HG03108 (cell line): Measurements from ENCODE around the gene CUEDC1.
"Not testable (repeated sequence)": the region's sequence is repeated elsewhere in the genome, so short reads cannot be mapped to it uniquely, and the experiment has no call there.

ENCODE experiments used
- ATAC-seq: cut with Tn5 transposase; IDR thresholded peaks from one replicate; pipeline ENCODE4 v1.9.1; 2021; ENCODE audit warnings: moderate library complexity; ENCODE audit not compliant: unreplicated experiment

Gene CUEDC1

GRCh38 chr17:57846056-57846945 lies 108.9 kb downstream of the CUEDC1 start:
- ATAC-seq, result not testable (repeated sequence)

GRCh38 chr17:57842280-57842679 lies 112.9 kb downstream of the CUEDC1 start:
- no peak for ATAC-seq

- no peak for ATAC-seq
Measured at GRCh38 chr17:57839571-57839923, 115.7 kb downstream of the CUEDC1 start.

GRCh38 chr17:57838857-57839570 lies 116.2 kb downstream of the CUEDC1 start:
- ATAC-seq, result no peak

GRCh38 chr17:57838453-57838852 lies 116.8 kb downstream of the CUEDC1 start:
- ATAC-seq, result no peak

- ATAC-seq, result no peak
Measured at GRCh38 chr17:57835333-57835900, 119.8 kb downstream of the CUEDC1 start.

GRCh38 chr17:57834146-57834741 lies 121.0 kb downstream of the CUEDC1 start:
- no peak for ATAC-seq

- no peak for ATAC-seq
Measured at GRCh38 chr17:57833179-57833939, 121.9 kb downstream of the CUEDC1 start.

- no peak for ATAC-seq
Measured at GRCh38 chr17:57832314-57833178, 122.7 kb downstream of the CUEDC1 start.

GRCh38 chr17:57830880-57831279 lies 124.3 kb downstream of the CUEDC1 start:
- no peak for ATAC-seq

GRCh38 chr17:57823469-57824401 lies 131.5 kb downstream of the CUEDC1 start:
- ATAC-seq, result no peak

GRCh38 chr17:57819867-57820266 lies 135.3 kb downstream of the CUEDC1 start:
- no peak for ATAC-seq

GRCh38 chr17:57819285-57819684 lies 135.9 kb downstream of the CUEDC1 start:
- ATAC-seq, result no peak

- ATAC-seq, result no peak
Measured at GRCh38 chr17:57818066-57818465, 137.1 kb downstream of the CUEDC1 start.

- ATAC-seq, result no peak
Measured at GRCh38 chr17:57817299-57817698, 137.9 kb downstream of the CUEDC1 start.

GRCh38 chr17:57814421-57814820 lies 140.8 kb downstream of the CUEDC1 start:
- no peak for ATAC-seq

- ATAC-seq, result no peak
Measured at GRCh38 chr17:57811638-57812280, 143.5 kb downstream of the CUEDC1 start.
